GM19328 (cell line): Measurements from ENCODE around the gene NDUFAF2.
"Not testable (repeated sequence)": the region's sequence is repeated elsewhere in the genome, so short reads cannot be mapped to it uniquely, and the experiment has no call there.

Experiments
- ATAC-seq: cut with Tn5 transposase; IDR thresholded peaks from one replicate; pipeline ENCODE4 v1.9.1; 2021; ENCODE audit warnings: mild to moderate bottlenecking, moderate library complexity; ENCODE audit not compliant: unreplicated experiment

Gene NDUFAF2, protein sequence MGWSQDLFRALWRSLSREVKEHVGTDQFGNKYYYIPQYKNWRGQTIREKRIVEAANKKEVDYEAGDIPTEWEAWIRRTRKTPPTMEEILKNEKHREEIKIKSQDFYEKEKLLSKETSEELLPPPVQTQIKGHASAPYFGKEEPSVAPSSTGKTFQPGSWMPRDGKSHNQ

DNA sequence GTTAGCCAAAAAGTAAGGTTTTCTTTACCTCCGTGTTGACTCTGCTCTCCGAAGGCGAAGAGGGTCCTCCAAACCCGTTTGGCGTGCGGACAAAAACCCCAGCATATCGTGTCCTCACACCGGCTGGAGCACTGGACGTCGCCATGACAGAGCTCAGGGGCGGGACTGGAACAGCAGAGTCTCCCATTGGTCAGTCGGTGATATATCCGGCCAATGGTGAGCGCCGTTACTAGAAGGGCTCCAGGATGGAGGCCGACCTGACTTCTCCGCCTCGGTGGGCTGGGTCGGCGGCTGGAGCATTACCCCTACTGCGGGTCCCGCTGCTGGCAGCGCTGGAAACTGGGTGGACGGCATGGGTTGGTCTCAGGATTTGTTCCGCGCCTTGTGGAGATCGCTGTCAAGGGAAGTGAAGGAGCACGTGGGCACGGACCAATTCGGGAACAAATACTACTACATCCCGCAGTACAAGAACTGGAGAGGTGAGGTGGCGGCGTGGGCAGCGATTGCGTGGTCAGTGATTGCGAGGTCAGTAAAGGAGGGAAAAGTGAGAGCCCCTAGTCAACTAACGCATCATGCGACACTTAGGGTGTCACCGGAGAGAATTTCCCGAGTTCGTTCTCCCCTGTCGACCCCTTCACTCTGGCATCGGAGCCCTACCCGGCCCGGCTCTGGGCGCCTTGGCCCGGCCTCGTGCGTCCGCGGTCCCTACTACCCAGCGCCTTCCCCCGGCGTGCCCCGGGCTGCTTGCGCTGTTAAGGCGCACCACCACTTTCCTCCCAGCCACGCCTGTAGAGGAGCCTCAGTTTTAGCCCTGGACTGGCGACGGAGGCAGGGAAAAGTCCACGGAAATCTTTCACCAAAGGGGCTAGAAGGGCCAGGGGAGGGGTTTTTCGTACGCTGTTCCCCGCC is at the start of gene NDUFAF2, which contains the start of gene ERCC8:
Gene NDUFAF2, plus strand, starts transcription at position 302 of the 909 bp plus-strand sequence. Its CDS starts 51 bp downstream, at position 353.
Gene ERCC8, minus strand, starts transcription at position 167 of the 909 bp plus-strand sequence. Its CDS starts 62 bp downstream, at position 105.
- peak; percentile 100 for ATAC-seq

DNA sequence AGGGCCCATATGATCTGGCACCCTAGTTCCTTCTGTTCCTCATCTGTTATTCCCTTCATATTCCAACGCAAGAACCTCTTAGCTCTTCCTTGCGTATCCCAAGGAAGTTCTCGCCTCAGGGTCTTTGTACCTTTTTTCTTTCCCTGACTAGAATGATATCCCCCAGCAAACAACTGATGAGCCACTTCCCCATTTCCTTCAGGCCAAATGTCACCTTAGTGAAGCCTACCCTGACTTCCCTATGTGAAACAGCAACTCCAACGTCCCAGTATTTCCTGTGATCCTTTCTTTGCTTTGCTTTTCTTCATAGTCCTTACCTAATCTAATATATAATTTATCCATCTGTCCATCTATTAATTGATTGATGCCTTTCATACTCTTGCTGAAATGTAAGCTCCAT is 48.0 kb upstream of the NDUFAF2 start:
- no peak for ATAC-seq

DNA sequence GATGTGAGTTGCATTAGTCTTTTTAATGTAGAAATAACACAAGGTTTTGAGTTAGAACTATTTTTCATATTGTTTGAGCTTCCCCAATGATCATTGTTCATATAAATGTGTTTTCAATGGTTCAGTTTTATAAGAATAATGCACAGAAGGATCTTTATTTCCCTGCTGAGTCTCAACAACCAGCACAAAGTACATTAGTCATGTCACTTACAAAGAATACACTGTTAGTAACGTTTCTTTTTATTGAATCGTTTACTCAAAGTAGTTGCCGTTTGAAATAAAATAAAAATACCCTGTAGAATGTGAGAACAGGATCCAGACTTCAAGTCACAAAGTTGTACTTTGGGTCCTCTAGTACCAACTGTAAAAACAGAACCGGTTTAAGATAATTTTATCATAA is 41.6 kb upstream of the NDUFAF2 start:
- no peak for ATAC-seq

DNA sequence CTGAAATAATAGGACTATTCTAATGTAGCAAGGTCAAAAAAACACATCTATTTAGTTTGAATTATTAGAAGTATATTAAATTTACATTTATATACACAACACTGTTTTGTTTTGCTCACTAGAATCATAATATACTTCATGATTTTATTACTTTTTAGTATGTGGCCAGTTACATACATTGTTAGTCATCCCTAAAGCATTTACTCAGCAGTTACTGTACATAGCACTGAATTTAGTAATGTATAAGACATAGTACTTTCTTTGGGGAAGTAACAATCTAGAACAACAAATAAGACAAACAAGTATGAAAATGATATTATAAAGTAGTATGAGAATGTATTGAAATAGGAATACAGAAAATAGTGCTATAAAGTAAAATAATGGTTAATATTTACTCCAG is 28.4 kb upstream of the NDUFAF2 start:
- ATAC-seq = no peak

DNA sequence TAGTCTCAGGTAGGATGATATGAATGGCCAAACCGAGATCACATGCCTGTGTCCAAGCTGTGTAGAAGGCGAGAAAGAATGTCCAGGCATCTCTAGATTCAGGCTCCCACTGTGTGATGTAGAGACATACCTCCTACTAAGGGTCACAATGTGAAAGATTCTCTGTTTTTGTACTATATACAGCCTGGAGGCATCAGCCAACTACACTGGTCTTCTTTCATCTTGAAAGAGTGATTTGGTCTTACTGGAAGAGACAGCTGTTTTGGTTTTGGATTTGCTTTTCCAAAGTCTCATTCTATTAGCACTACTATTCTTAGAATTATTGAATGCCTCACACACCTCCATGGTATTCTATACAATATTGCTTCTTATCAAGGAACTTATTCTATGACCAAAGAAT is 26.5 kb upstream of the NDUFAF2 start:
- no peak for ATAC-seq

DNA sequence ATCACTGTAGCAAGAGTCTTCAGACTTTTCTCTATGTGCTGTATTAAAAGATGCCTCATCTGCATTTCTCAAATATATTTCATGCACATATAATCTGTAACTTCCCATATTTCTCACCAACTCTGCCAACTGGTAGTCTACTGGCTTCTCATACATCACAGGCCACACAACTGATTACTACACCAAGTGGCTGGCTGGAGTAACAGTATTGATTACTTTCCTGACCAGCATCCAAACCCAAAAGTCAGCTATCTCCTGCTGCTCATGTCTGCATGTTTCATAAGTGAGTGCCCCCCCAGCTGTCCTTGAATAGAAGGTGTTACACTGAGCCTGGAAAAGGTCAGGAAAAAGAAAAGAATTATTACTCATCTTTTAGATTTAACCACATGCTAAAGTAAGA is 17.6 kb upstream of the NDUFAF2 start:
- ATAC-seq = no peak

DNA sequence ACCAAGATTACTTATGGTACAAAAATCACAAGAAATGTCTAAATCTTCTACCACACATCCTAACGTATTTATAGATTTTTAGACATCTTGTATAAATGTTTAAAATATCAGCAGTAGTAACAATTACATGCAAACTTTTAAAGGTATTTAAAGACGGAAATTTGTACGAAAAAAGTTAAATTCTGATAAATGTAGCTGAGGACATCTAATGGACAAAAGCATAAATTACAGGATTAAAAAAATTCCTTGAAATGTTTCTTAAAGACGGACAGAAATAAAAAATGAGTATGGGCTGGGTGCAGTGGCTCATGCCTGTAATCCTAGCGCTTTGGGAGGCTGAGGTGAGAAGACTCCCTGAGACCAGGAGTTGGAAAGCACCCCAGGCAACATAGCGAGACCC is 16.0 kb upstream of the NDUFAF2 start:
- ATAC-seq = no peak

DNA sequence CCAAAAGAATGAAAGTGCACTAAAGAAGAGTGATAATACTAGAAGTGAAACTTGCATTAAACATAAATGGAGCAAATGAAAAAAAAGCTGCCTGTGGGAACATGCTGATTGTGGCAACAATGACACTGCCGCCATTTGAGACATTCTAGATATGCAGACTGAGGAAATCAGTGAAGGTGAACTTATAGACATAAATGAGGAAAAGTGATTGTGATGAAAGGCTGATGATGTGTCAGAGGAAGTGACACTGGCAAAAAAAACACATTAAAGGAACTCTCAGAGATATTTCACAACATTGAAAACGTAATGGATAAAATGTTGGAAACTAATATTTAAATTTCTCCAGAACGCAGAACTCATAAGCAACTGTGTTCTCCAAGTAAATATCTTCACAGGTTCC is 1.4 kb upstream of the NDUFAF2 start:
- ATAC-seq = no peak

DNA sequence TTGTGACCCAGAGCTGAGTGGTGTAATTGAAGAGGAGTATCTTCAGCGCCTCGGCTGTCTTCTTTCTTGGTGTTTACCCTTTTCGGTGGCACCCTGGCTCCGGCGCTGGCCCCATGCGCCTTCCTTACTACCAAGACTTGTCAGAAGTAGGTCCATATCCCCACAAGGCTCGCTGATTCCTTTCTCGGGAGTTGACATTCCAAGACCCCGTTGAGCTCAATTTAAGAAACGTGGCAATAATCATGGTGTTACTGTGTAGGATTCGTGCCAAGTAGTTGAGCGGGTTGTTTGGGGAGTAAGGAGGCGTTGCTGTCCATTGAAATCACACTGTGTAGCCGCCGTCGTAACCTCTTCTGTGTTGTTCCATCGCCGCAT is 795 bp downstream of the NDUFAF2 start:
- ATAC-seq = peak; percentile 17

DNA sequence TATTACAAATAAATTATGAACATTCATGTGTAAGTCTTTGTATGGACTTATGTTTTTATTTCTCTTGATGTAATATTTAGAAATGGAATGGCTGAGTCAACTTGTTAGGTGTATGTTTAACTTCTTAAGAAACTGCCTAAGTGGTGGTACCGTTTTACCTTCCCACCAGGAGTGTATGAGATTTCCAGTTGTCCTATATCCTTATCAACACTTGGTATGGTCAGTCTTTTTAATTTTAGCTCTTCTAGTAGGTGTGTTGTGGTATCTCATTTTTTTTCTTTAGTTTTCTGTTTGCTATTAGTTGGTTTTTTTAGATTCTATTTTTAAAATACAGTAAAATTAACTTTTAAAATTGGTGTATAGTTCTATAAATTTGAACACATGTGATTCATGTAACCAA is 3.7 kb downstream of the NDUFAF2 start:
- no peak for ATAC-seq

DNA sequence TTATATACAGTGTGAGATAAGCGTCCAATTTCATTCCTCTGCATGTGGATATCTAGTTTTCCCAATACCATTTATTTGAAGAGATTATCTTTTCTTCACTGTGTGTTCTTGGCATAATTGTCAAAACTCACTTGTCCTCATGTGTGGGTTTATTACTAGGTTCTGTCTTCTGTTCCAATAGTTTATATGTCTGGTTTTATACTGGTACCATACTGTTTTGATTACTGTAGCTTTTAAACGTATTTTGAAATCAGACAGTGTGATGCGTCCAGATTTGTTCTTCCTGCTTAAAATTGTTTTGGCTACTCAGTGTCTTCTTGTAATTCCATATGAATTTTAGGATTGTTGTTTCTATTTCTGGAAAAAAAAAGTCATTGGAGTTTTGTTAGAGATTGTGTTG is 10.2 kb downstream of the NDUFAF2 start:
- ATAC-seq = no peak

DNA sequence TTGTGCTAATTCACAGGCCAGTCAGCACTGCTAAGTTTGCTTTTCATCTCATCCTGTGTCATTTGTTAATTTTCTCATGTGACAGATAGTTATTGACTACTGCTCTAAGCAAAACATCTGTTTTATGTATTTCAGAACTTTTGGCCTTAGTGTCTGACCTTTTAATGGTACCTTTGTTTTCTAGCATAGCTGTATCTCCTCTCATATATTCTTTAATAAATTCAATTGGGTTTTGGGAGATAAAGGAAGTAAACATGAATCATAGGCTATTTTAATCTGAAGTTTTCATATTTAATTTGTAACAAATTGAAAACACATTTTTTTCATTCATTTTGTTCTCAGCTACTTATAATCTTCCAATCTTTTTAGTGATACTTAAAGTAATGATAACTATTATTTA is 13.1 kb downstream of the NDUFAF2 start:
- ATAC-seq = no peak

DNA sequence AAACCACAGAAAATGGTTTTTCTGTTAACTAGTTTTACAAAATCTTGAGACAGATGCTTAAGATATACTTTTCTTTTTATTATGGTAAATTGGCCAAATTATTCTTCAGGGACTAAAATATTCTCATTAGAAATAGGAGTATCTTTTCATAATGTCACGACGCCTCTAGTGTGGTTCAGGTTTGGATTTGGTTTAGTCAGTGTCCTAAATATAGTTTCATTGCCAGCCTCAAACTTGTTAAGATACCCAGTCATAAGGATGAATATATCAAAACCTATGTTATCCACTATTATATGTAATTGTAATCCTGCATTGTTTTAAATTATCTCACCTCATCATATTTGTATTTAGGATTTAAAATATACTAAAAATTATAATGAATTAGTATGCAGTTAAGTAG is 13.7 kb downstream of the NDUFAF2 start:
- ATAC-seq = no peak

DNA sequence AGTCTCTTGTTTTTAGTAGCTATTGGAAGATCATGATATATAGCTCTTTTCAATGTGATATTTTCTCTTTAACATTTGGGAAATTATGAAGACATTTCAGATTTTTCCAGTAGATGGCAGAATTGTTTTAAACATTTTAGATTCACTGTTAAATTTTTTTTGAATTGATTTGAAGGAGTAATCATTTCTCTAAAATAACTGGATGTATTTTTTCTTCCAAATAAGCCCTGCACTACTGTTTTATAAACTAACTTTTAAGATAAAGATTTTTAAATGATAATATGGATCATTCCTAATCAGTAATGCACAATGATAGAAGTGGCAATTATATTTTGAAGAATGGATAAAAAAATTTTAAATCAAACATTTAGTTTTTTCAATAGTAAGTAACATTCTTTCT is 14.2 kb downstream of the NDUFAF2 start:
- no peak for ATAC-seq

DNA sequence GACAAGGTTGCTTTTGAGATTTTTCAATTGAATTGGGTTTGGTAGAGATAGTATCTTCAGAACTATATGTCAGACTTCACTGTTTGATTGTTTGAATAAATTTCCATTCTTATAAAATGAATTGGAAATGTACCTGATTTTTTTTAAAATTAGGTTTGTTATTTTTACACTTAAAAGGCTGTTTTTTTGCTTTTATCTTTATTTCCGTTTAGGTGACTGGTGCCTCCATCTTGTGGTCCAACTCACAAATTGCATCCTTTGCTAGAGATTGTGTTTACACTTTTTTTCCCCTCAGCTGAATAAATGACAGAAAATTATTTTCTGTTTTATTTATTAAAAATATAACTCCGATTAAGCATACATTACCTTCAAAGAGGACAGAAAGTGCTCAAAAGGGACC is 15.6 kb downstream of the NDUFAF2 start:
- ATAC-seq = no peak

DNA sequence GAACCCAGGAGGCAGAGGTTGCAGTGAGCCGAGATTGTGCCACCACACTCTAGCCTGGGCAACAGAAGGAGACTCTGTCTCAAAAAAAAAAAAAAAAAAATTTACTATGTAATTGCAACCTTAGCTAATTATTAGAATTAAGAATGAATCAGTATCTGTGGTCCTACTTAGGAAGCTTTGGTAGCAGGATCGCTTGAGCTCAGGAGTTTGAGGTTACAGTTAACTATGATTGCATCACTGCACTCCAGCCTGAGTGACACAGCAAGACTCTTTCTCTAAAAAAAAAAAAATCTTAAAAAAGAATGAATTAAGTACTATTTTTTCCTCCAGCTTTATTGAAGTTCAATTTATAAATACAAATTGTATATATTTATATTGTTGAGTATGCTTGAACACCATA is 16.7 kb downstream of the NDUFAF2 start:
- ATAC-seq = no peak

DNA sequence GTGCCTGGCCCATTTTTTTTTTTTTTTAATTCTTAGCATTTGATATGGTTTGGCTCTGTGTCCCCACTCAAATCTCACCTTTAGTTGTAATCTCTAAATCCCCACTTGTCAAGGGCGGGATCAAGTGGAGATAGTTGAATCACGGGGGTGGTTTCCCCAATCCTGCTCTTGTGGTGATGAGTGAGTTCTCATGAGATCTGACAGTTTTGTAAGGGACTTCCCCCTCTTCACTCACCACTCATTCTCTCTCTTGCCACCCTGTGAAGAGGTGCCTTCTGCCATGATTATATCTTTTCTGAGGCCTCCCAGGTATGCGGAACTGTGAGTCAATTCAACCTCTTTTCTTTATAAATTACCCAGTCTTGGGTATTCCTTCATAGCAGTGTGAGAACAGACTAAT is 27.2 kb downstream of the NDUFAF2 start:
- ATAC-seq = no peak

DNA sequence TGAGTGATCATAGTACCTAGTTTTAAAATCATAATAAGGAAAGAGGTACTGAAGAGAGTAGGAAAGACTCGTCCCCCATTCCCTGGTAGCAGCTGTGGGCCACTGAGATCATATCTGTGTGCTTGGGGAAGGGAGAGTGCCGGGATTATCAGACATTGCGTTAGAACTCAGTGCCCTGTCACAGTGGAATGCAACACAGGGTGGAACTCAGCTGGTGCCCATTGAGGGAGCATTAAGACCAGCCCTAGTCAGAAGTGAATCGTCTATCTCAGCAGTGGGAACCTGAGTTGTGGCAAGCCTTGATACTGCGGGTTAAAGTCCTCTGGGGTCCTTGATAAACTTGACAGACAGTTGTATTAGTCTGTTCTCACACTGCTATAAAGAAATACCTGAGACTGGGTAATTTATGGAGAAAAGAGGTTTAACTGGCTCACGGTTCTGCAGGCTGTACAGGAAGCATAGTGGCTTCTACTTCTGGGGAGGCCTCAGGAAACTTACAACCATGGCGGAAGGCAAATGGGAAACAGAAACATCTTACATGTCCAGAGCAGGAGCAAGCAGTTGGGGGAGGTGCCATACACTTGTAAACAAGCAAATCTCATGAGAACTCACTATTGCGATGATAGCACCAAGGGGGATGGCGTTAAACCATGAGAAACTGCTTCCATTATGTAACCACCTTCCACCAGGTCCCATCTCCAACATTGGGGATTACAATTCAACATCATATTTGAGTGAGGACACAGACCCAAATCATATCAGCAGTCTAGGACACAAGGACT is 33.1 kb downstream of the NDUFAF2 start:
- ATAC-seq = no peak

DNA sequence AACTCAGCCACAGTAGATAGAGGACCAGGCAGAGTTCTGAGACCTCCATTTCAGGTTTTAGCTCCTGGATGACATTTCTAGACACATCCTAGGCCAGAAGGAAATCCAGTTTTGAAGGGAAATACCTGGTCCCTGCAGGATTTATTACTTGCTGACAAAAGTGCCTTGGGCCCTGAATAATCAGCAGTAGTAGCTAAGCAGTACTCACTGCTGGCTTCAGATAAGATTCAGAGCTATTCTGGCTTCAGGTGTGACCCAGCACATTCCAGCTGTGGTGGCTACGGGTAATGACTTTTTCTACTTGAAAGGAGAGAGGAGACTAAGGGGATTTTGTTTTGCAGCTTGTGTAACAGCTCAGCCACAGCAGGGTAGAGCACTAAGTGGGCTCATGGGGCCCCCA is 34.0 kb downstream of the NDUFAF2 start:
- ATAC-seq = no peak

DNA sequence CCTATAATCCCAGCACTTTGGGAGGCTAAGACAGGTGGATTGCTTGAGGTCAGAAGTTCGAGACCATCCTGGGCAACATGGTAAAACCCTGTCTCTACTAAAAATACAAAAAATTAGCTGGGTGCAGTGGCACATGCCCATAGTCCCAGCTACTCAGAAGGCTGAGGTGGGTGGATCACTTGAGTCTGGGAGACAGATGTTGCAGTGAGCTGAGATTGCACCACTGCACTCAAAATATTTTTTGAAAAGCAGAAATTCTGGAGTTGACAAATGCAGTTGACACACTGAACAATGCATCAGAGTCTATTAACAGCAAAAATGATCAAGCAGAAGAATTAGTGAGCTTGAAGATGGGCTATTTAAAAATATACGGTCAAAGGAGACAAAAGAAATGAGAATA is 35.5 kb downstream of the NDUFAF2 start:
- ATAC-seq = no peak

DNA sequence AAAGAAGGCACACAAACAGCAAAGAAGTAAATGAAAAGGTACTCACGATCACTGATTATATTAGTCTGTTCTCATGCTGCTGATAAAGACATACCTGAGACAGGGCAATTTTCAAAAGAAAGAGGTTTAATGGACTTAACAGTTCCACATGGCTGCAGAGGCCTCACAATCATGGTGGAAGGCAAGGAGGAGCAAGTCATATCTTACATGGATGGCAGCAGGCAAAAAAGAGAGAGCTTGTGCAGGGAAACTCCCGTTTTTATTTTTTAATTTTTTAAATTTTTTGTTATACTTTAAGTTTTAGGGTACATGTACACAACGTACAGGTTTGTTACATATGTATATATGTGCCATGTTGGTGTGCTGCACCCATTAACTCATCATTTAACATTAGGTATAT is 37.1 kb downstream of the NDUFAF2 start:
- not testable (repeated sequence) for ATAC-seq

DNA sequence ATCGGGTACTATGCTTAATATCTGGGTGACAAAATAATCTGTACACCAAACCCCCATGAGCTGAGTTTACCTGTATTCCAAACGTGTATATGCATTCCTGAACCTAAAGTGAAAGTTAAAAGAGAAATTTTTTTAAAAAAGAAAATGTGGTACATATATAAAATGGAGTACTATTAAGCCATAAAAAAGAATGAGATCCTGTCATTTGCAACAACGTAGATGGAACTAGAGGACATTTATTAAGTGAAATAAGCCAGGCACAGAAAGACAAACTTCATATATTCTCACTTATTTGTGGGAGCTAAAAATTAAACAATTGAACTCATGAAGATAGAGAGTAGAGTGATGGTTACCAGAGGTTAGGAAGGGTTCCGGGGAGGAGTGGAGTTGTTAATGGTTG is 44.8 kb downstream of the NDUFAF2 start:
- ATAC-seq = no peak
